ENCODE results near the gene ENG.

ENG gene

GRCh38 chr9:127829205-127829906 lies 25.1 kb downstream of the ENG start:
- Histone ChIP-seq H3K4me2 (ENCODE audit: low read depth, low read length, poor library complexity, severe bottlenecking) (no peak overlapping the region), H3K27me3 (ENCODE audit: insufficient read depth, low read length, poor library complexity, severe bottlenecking) (no peaks in the 10 kb centered on the region), H3K4me3 (ENCODE audit: low read length, poor library complexity, severe bottlenecking) (no peak overlapping the region), H2AFZ (ENCODE audit: low read length) (no peak overlapping the region), H3K9me3 (ENCODE audit: insufficient read depth, low read depth, low read length) (no peaks in the 10 kb centered on the region), H4K20me1 (ENCODE audit: insufficient read depth, low read length, poor library complexity, severe bottlenecking) (no peaks in the 10 kb centered on the region), H3K36me3 (ENCODE audit: insufficient read depth, low read length) (no peaks in the 10 kb centered on the region), H3K4me1 (ENCODE audit: insufficient read depth, low read length, poor library complexity, severe bottlenecking) (peaks cover 10% of the 10 kb centered on the region), H3K9ac (ENCODE audit: low read depth, low read length, poor library complexity, severe bottlenecking) (no peak overlapping the region), H3K79me2 (ENCODE audit: insufficient read depth, low read length) (no peaks in the 10 kb centered on the region), H3F3A (ENCODE audit: low read depth) (no peaks in the 10 kb centered on the region), H3K9me2 (replicated peaks; ENCODE audit: low read depth, low read length) (no peaks in the 10 kb centered on the region)
- no peak for TF ChIP-seq EZH2phosphoT487 (IDR thresholded peaks at IDR 0.05; ENCODE audit: borderline replicate concordance)
- no peak for TF ChIP-seq CTCF (conservative IDR thresholded peaks at IDR 0.05; ENCODE audit: low read length)

- Histone ChIP-seq H3K9me2 (replicated peaks; ENCODE audit: low read depth, low read length) (no peaks in the 10 kb centered on the region), H3K9me3 (ENCODE audit: insufficient read depth, low read depth, low read length) (no peaks in the 10 kb centered on the region), H3K36me3 (ENCODE audit: insufficient read depth, low read length) (no peaks in the 10 kb centered on the region), H3K9ac (ENCODE audit: low read depth, low read length, poor library complexity, severe bottlenecking) (no peak overlapping the region), H3K79me2 (ENCODE audit: insufficient read depth, low read length) (no peaks in the 10 kb centered on the region), H2AFZ (ENCODE audit: low read length) (no peak overlapping the region), H3K4me3 (ENCODE audit: low read length, poor library complexity, severe bottlenecking) (no peak overlapping the region), H3K4me1 (ENCODE audit: insufficient read depth, low read length, poor library complexity, severe bottlenecking) (peaks cover 10% of the 10 kb centered on the region), H4K20me1 (ENCODE audit: insufficient read depth, low read length, poor library complexity, severe bottlenecking) (no peaks in the 10 kb centered on the region), H3F3A (ENCODE audit: low read depth) (no peaks in the 10 kb centered on the region), H3K27me3 (ENCODE audit: insufficient read depth, low read length, poor library complexity, severe bottlenecking) (no peaks in the 10 kb centered on the region), H3K4me2 (ENCODE audit: low read depth, low read length, poor library complexity, severe bottlenecking) (no peak overlapping the region)
- no peak for TF ChIP-seq CTCF (conservative IDR thresholded peaks at IDR 0.05; ENCODE audit: low read length)
- TF ChIP-seq EZH2phosphoT487 (IDR thresholded peaks at IDR 0.05; ENCODE audit: borderline replicate concordance) = no peak
Measured at GRCh38 chr9:127828262-127829031, 26.0 kb downstream of the ENG start.

GRCh38 chr9:127826253-127826913 lies 28.1 kb downstream of the ENG start:
- Histone ChIP-seq H3K9ac (ENCODE audit: low read depth, low read length, poor library complexity, severe bottlenecking) (peak overlapping the region; percentile 35), H3K4me1 (ENCODE audit: insufficient read depth, low read length, poor library complexity, severe bottlenecking) (peaks cover 10% of the 10 kb centered on the region), H3K36me3 (ENCODE audit: insufficient read depth, low read length) (no peaks in the 10 kb centered on the region), H3K4me3 (ENCODE audit: low read length, poor library complexity, severe bottlenecking) (no peak overlapping the region), H3K9me3 (ENCODE audit: insufficient read depth, low read depth, low read length) (no peaks in the 10 kb centered on the region), H3K4me2 (ENCODE audit: low read depth, low read length, poor library complexity, severe bottlenecking) (peak overlapping the region; percentile 2), H3F3A (ENCODE audit: low read depth) (no peaks in the 10 kb centered on the region; the same call in 1 of the 2 replicates), H2AFZ (ENCODE audit: low read length) (no peak overlapping the region), H3K79me2 (ENCODE audit: insufficient read depth, low read length) (no peaks in the 10 kb centered on the region), H4K20me1 (ENCODE audit: insufficient read depth, low read length, poor library complexity, severe bottlenecking) (no peaks in the 10 kb centered on the region), H3K27me3 (ENCODE audit: insufficient read depth, low read length, poor library complexity, severe bottlenecking) (no peaks in the 10 kb centered on the region), H3K9me2 (replicated peaks; ENCODE audit: low read depth, low read length) (no peaks in the 10 kb centered on the region)
- TF ChIP-seq EZH2phosphoT487 (IDR thresholded peaks at IDR 0.05; ENCODE audit: borderline replicate concordance) (no peak), CTCF (conservative IDR thresholded peaks at IDR 0.05; ENCODE audit: low read length) (no peak)

Measured in Loucy (cell line).